ENCODE measurements around the gene YDJC.

GRCh38 chr22:21665047-21665851, 35.4 kb upstream of the YDJC start:
- TF ChIP-seq, protein P1, sequence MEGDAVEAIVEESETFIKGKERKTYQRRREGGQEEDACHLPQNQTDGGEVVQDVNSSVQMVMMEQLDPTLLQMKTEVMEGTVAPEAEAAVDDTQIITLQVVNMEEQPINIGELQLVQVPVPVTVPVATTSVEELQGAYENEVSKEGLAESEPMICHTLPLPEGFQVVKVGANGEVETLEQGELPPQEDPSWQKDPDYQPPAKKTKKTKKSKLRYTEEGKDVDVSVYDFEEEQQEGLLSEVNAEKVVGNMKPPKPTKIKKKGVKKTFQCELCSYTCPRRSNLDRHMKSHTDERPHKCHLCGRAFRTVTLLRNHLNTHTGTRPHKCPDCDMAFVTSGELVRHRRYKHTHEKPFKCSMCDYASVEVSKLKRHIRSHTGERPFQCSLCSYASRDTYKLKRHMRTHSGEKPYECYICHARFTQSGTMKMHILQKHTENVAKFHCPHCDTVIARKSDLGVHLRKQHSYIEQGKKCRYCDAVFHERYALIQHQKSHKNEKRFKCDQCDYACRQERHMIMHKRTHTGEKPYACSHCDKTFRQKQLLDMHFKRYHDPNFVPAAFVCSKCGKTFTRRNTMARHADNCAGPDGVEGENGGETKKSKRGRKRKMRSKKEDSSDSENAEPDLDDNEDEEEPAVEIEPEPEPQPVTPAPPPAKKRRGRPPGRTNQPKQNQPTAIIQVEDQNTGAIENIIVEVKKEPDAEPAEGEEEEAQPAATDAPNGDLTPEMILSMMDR (conservative IDR thresholded peaks at IDR 0.05 in 1 of 2, IDR thresholded peaks at IDR 0.05 in 1 of 2; ENCODE audit: low read depth in 1 of 2, low read length in 2 of 2): no peak
- TF ChIP-seq EZH2 (IDR thresholded peaks at IDR 0.05; ENCODE audit: low read length, missing control alignments): no peak

Measured in fibroblast of lung (primary cell).